NCI-H345 treated with DMSO at 0.1 percent for 48 hours (cell line): ENCODE results near the gene NEMP1.
A peak's percentile ranks its signal among the peaks of the same experiment; 100 is the strongest.
"Not testable (repeated sequence)": the region's sequence is repeated elsewhere in the genome, so short reads cannot be mapped to it uniquely, and the experiment has no call there.

Experiments used
- DNase-seq: peaks from one replicate; lab custom pipeline; 2025; ENCODE audit not compliant: unreplicated experiment; lab: John Stamatoyannopoulos, UW

The NEMP1 gene, protein sequence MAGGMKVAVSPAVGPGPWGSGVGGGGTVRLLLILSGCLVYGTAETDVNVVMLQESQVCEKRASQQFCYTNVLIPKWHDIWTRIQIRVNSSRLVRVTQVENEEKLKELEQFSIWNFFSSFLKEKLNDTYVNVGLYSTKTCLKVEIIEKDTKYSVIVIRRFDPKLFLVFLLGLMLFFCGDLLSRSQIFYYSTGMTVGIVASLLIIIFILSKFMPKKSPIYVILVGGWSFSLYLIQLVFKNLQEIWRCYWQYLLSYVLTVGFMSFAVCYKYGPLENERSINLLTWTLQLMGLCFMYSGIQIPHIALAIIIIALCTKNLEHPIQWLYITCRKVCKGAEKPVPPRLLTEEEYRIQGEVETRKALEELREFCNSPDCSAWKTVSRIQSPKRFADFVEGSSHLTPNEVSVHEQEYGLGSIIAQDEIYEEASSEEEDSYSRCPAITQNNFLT

DNA sequence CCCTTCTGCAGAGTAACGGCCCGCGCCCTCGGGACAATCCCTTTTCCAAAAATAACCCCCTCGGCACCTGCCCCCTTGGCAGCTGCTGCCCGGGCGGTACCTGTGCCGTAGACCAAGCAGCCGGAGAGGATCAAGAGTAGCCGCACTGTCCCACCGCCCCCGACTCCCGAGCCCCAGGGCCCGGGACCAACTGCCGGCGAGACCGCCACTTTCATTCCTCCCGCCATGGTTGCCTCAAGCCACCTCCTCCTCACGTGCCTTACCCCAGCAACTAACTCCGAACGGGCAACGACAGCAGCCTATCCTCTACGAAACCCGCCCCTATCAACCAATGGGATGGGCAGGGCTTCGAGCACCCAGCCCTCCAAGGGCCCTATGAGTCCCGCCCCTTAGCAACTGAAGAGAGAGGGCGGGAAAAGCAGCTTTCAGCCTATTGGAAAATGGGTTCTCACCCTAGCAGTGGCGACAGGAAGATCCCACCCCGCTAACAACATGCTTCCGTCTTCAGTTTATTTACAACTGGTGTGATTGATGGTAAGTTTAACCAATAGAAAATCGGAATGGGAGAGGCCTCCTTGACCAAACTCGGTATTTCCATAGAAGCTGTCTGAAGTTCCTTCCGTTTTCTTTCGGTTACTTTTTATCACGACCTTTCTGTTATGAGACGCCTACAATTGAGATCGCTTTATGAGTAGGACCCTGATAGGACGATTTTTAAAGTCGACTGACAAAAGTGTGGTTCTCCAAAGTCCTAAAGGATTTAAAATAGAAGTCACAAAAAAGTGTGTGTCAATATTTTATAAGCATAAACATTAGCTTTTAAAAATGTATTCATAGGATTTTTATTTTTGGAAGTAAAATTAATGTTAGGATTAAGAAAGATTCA, at the start of gene NEMP1:
TSS of gene NEMP1 (minus strand) at position 273 of the 886 bp plus-strand sequence. CDS start at position 227, 46 bp downstream.
- DNase-seq: peak; percentile 100

DNA sequence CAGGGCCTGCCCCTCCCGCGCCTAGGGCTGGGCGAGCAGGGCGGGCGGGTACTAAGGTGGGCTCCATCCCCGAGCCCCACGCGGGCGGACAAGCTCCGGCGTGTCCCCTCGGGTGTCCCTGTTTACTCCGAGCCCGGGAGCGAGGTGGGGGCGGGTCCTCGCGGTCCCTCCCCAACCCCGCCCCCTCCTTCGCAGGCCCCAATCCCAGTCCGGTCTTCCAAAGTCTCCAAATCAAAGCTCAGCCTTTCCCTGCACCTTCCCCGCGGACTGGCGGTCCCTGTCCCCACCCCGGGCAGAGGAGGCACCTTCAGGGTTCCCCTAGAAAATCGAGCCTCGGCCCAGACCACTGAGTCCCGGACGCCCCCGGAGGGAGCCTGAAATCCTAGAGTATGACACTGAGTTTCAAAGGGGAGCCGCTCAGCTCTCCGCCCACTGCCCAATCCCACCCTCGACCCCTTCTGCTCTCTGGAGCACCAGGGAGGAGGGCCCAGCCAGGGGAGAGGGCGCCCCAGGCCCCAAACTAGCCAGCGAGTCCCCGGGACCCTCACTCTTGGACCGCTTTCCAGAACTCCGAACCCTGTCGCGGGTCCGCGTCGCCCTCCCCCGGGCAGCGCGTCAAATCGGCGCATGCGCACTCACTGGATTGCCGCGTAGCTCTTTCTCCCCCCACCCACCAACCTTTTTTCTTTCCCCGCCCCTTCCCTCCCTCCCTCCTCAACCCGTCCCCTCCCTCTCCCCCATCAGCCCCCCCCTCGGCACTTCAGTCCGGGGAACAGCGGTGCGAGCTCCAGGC, 49.3 kb upstream of the NEMP1 start, which contains the start of gene LRP1:
TSS of gene LRP1 (plus strand) at position 758 of the 793 bp plus-strand sequence. CDS start 482 bp downstream, outside the sequence.
- DNase-seq: peak; percentile 69

DNA sequence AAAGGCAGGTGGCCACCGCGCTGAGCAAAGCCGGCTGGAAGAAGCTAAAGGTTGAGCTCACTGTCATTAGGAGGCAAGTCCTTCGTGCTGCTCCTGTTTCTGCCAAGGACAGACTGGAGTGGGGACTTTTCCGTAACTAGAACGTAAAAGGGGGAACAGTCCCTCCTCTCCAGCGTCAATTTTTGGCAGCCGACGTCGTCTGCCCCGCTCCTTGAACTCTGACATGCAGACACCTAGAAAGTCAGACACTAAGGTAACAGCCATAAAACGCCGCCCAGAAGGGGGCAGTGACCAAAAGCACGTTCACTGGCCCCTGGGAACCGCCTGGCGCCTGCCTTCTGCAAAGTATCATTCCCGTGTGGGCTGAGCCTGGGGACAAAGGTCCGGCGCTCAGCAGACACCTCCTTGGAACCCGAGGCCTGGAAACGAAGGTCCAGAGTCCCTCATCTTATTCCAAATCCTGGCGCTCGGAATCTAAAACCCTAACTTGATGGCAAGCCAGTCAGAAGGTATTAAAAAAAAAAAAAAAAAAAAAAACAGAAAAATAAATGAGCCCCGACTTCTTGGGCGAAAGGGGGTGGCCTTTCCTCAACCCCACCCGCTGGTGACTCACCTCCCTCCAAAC, 48.6 kb upstream of the NEMP1 start:
- peak; percentile 35 for DNase-seq

DNA sequence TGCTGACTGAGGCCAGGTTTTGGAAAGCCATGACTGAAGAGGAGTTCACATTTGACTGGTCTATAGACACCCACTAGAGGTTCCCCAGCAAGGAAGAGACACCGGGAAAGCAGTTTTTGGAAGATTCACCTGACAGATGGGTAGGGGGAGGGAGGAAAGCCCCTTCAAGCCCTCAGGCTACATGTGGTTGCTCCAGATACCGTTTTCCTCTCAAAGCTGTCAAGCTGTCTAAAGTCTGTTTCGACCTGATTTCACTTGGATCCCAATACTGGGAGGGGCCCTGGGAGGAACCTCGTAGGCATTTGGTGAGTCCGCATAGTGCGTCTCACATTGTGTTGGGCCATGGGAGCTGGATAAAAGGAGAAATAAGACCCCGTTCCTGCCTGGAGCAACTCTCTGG, 48.0 kb upstream of the NEMP1 start:
- DNase-seq: no peak

DNA sequence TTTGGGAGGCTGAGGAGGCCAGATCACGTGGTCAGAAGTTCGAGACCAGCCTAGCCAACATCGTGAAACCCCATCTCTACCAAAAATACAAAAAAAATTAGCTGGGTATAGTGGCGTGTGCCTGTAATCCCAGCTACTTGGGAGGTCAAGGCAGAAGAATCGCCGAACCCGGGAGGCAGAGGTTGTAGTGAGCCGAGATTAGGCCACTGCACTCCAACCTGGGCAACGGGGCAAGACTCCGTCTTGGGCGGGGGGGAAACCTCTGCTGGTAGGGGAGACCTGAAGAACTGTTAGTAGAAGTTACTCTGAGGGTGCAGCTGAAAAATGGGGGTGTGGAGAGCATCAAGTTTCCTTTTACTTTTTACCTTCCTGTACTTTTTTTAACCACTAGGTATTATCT, 47.5 kb upstream of the NEMP1 start:
- no peak for DNase-seq

DNA sequence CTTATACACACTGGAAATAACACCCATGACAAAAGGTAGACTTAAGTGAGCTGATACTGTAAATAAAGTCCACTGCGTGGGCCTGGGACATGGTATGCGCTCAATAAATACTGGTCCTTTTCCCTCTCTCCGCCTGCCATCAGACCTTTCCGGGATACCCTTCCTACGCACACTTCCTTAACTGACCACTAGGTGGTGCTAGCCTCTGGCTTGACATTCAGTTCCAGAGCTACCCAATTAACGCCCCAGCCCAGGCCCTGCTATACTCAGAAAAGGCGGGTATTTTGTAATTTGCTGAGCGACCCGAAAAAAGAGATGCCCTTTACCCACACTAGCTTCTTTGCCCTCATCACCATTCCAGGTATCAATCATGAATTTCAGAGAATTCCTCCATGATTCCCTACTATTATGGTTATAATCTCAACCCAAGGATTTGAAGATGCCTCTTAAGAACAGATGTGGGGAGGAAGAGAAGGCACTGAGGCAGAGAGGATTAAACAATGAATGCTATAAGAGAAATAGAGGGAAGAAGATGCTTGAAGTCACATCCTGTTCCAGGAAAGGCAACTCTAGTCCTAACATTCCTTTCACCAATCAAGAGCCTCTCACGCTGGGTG, 45.8 kb upstream of the NEMP1 start:
- DNase-seq: peak; percentile 73

DNA sequence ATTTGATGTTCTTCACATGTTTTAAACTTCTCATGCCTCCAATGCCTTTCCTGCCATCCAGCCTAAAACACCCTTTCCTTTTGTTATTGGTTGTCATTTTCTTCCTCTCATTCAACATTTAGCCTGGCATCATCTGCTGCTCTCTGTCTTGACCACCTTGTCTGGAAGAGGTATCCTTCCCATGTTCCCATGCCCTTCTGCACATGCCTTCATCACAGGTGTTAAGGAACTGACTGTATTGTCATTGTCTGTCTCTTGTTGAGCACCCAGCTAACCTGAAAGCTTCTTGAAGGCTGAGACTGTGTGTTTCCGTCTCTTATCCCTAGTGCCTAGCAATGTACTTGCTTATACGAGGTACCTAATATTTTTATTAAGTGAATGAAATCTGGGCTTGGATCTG, 45.2 kb upstream of the NEMP1 start:
- no peak for DNase-seq

DNA sequence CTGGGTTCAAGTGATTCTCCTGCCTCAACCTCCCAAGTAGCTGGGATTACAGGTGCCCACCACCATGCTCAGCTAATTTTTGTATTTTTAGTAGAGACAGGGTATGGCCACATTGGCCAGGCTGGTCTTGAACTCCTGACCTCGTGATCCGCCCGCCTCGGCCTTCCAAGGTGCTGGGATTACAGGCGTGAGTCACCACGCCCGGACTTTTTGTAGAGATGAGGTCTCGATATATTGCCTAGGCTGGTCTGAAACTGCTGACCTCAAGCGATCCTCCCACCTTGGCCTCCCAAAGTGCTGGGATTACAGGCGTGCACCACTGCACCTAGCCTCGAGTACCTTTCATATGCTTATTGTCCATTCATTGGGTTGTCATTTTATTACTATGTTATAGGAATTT, 42.1 kb upstream of the NEMP1 start:
- not testable (repeated sequence) for DNase-seq

DNA sequence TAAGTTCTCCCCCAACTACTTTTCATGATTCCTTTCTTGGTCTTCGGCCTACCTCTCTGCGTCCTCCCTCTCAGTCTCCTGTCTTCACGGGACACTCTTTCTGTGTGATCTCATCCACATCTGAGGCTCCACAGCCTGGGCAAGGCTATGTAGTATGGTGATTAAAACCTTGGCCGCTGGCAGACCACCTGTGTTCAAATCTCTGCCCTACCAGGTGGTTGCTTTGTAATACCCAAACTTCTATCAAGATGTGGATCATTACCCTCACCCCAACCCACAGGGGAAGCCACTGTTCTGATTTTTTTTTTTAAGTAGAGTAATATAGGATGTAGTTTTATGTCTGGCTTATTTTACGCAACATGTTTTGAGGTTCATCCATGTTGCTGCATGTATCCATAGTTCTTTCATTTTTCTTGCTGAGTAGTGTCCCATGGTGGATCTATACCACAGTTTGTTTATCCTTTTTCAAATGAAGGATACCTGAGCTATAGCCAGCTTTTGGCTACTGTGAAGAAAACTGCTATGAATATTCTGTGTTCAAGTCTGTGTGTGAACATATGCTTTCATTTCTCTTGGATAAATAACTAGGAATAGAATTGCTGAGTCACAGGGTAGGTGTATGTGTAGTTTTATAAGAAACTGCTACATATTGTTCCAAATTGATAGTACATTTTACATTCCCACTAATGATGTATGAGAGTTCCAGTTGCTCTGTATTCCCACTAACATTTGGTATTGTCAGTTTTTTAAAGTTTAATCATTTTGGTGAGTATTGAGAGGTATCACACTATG, 40.9 kb upstream of the NEMP1 start:
- no peak for DNase-seq

DNA sequence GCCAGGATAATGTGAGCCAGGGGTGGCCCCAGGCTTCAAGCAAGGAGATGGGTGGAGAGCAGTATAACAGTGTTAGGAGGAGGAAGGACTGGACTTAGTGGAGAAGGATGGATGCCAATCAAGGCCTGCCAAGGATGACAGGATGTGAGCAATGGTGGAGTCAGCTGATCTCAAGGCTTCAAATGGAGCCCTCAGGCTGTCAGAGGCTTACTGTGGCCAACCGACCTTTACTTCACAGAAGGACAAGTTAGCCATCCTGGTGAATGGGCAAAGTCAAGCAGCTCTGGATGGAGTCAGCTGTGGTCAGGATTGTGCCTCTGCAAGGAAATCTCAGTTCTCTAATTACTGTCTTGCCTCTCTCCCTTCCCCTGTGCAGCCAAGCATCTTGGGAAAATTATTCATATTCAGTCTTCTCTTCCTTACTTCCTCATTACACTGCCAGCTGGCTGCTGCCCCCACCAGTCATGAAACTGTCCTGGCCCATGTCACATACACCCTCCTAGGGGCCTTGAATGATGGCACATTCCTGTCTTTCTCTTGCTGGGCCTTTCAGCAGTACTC, 40.2 kb upstream of the NEMP1 start:
- no peak for DNase-seq

DNA sequence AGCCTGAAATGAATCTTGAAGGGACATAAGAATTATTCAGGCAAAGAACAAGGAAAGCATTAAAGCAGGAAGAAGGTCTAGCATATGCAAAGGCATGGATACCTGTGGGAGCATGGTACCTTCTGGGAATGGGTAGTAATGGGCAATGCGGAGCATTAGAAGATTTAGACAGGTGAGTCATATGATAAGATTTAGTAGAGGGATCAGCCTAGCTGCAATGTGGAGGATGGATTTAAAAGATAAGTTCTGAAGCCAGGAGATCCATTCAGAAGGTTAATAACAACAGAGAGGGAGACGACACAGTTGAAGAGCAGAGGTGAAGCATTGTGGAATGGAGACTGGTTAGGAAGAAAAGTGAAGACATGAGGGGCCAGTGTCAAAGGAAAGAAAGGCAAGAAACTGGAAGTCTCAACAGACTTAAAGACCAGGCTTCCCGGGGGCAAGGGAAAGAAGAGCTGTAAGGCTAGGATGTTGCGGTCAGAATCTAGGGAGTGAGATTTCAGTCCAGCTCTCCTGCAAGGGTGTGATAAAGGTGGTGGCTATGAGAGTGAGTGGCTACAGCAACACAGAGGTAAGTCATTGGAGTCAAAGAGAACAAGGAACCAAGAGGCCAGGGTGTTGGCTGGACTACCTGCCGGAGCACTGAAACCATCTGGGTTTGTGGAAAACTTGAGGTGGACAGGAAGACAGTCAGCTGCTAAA, 38.1 kb upstream of the NEMP1 start:
- no peak for DNase-seq

DNA sequence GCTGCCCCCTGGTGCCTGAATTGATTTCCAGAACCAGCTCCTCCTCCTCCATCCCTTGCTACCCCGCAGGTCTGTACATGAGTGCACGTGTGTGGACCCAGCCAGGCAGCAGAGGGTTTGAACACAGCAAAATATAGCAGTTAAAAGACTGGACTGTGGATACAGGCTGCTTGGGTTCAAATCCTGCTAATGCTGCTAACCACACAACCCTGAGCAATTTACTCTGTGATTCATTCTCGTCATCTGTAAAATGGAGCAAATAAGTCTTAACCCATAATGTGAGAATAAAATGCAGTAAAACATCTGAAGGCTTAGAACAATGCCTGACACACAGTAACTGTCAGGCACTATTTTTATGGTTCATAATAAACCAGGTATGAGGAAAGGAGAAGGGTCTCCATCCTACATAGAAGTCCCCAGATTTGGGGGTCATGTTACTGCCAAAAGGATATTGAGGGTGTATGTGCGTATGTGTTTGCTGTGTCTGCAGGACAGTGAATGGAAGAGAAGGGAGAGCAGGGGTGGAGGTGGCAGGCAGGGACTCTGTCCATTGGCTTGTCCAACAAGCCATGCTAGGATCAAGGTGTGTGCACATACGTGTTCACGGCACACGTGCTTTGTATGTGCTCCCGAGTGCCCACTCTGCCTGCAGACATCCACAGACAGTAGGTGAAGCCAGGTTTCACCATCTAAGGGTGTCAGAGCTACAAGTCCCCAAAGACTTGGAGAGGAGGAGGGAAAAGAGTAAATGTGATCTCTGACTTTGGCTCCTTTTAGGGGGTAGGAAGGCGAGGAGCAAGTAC, 34.1 kb upstream of the NEMP1 start:
- no peak for DNase-seq

DNA sequence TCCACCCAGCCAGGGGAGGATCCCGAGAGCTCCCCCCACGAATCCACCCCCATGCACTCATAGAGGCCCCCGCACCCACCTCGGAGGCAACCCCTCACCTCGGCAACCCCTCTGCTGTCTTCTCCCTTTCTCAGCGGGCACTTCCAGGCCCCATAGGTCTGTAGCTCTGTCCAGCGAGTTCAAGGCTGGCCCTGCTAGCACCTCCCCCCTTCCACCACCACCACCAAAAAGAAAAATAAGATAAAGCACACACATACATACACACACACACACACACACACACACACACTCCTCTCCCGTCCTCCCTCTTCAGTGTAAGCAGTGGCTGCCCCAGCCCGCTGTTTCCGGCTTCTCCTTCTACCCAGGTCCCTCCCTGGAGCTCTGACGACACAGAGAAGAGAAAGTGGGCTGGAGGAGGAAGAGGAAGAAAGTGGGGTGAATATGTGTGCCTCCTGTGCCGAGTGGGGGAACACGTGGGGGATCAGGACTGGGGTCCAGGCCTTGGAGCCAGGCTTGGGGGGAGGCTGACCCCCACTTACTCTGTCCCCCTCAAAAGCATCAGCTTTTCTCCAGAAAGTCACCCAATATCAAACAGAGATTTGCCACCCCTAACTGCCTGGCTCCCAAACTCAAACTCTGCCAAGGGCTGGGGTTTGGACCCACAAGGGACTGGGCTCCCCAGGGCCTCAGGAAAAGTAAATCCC, 32.6 kb upstream of the NEMP1 start, which contains the start of gene STAT6:
TSS of gene STAT6 (minus strand) at position 332 of the 704 bp plus-strand sequence. CDS start 3,084 bp downstream, outside the sequence.
- no peak for DNase-seq

DNA sequence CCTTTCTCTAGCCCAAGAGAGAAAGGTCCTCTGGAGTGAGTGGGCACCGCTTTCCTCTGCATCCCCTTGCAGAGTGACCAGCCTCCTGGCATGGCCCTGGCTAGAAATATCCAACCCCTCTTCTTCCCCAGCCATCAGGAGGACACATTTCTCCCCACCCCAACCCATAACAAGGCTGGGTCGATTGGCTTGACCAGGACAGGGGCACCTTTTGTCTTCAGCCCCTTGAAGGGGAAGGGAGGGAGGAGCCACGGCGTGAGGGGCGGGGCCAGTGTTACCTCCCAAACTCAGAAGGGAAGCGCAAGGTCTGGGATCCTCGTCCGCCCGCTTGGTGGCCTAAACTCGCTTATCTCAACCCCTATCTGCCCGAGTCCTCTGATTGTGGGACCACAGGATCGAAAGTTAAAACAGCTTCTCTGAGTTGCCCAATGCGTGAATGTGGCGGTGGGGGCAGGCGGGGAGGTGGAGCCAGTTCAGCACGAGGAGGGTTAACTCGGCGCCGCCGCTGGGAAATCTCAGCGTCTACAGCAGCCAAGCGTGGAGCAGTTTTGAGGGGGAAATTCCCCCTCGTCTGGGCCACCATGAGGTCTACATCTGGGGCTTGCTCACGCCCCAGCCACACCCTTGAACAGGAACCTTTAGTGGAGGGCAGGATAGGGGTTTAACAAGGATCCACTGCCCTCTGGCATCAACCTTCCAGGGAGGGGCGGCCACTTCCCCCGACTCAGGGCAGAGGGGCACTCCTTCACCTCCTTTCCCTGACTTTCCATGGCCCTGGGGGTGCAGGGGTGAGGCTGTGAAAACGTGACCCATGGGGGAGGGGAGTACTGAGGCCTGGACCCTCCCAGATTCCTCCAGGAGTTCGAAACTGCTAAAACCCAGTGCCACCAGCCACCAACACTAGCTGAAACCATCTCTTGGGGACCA, 31.8 kb upstream of the NEMP1 start:
- DNase-seq: no peak

DNA sequence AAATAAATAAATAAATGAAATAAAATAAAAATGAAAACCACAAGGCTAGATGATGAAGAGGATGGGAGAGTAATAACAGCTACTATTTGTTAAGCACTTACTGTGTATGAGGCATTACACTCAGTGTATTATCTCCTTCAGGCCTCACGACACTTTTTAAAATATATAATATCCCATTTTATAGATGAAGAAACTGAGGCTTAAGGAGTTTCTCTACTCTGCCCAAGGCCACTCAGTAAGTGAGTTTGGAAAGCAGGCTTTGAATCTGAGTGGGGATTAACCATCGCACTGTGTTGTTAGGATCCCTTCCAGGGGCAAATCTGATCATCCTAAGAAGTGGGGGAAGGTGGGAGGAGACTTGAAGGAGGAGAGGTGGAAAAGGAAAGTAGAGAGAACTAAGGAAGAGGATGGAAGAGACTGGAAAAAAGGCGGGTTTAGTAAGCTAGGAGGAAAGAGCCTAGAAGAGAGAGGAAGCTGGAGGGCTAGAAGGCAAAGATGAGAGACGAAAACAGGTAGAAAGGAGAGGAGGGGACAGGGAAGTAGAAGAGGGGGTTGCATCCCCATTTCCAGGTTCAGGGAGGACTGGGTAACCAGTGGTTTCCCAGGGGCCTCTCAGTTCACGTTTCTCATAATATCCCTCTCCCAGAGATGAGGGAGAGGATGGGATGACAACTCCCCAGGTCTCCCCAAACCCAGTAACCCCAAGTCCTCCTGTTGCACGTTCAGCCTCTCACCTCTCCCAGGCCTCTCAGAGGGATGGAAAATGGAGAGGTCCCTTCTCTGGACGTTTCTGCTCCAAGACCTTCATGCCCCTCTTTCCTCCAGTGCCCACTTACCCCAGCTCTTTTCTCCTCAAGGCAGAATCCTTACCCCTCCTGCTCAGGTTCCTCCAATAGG, 30.9 kb upstream of the NEMP1 start:
- DNase-seq: no peak
